K562 (cell line): ENCODE data around the gene ANKRD10. TPM values are rescaled to one million over a fixed set of nuclear protein-coding genes. Genes with fewer than 3 reads are reported as not detected.
"Not testable (repeated sequence)": the region's sequence is repeated elsewhere in the genome, so short reads cannot be mapped to it uniquely, and the experiment has no call there.

ENCODE experiments used
- ATAC-seq: fragments of 200-7000 bp; cut with Tn5 transposase; 3 replicates; pipeline ENCODE4 v1.9.1; 2020; ENCODE audit warnings: moderate library complexity
- BruUV-seq: library from RNA; stranded (reverse); fragments of 400-500 nt; replicated peaks from 2 replicates; lab custom pipeline; 2021; lab: Mats Ljungman, UMichigan
- CTCF ChIA-PET: fragments of 300-600 bp; formaldehyde crosslinking; extraction: SDS; loops from one replicate; lab custom pipeline; 2021; ENCODE audit warnings: low intra/inter-chr PET ratio; lab: Yijun Ruan, JAX
- POLR2A ChIA-PET: fragments of 300-600, 350-650 bp; sonication (Branson Sonifier 250); formaldehyde crosslinking; extraction: SDS; loops from one replicate; lab custom pipeline; 2021; ENCODE audit warnings: antibody characterized with exemption, inconsistent platforms; lab: Yijun Ruan, JAX
- DNase-seq, 4 experiments: peaks; one replicate each; pipeline versions ENCODE4 v3.0.0 to v3.0.0-alpha.2; 2011 to 2018; ENCODE audit warnings: low spot score in 3 of 4, mixed read lengths in 3 of 4; ENCODE audit errors: extremely low read depth in 1 of 4
- FAIRE-seq: peaks from 2 replicates; lab custom pipeline; 2011; peaks lifted over from hg19 to GRCh38; lab: Jason Lieb, UNC
- H2AFZ ChIP-seq: 2 replicates; pipeline ENCODE4 v1.6.0; 2011; ENCODE audit warnings: low read depth, low read length, control low read depth, inconsistent platforms
- H3K27ac ChIP-seq: fragments of 200-600 bp; 3 replicates; pipeline ENCODE4 v1.8.0; 2011; ENCODE audit warnings: low read depth, mild to moderate bottlenecking, control low read depth, inconsistent platforms, low read length, moderate library complexity, mixed read lengths; ENCODE audit errors: extremely low read depth
- H3K27me3 ChIP-seq, 2 experiments: fragments of 300-600 bp in 1 of 2; 2 replicates in 1 of 2; 3 replicates in 1 of 2; pipeline versions ENCODE4 v1.6.0 to v1.8.0; 2011; ENCODE audit warnings: inconsistent platforms in 2 of 2, low read length in 2 of 2, mild to moderate bottlenecking in 1 of 2, mixed read lengths in 1 of 2, moderate library complexity in 1 of 2; ENCODE audit not compliant: control insufficient read depth in 2 of 2, insufficient read depth in 2 of 2
- H3K36me3 ChIP-seq: fragments of 300-600 bp; 3 replicates; pipeline ENCODE4 v1.8.0; 2011; ENCODE audit warnings: mild to moderate bottlenecking, low read length, inconsistent platforms; ENCODE audit not compliant: control insufficient read depth, insufficient read depth
- H3K4me1 ChIP-seq, 2 experiments: fragments of 200-600 bp in 1 of 2; replicated peaks in 1 of 2; 2 replicates in 1 of 2; 3 replicates in 1 of 2; pipeline versions ENCODE4 v1.5.1 to v1.8.0; 2011; ENCODE audit warnings: inconsistent platforms in 2 of 2, low read length in 2 of 2, mild to moderate bottlenecking in 1 of 2, mixed read lengths in 1 of 2, moderate library complexity in 1 of 2; ENCODE audit not compliant: control insufficient read depth in 2 of 2, insufficient read depth in 2 of 2
- H3K4me2 ChIP-seq: 2 replicates; pipeline ENCODE4 v1.6.1; 2011; ENCODE audit warnings: low read length, control low read depth, inconsistent platforms, mixed read lengths; ENCODE audit not compliant: insufficient read depth
- H3K4me3 ChIP-seq: fragments of 200-600 bp; sonication (generic), shearing (Covaris generic); 2 replicates; pipeline ENCODE4 v1.5.1; 2016; ENCODE audit warnings: control low read depth, inconsistent platforms
- H3K79me2 ChIP-seq: fragments of 200-600 bp; 3 replicates; pipeline ENCODE4 v1.8.0; 2011; ENCODE audit warnings: low read length, inconsistent platforms; ENCODE audit not compliant: control insufficient read depth, insufficient read depth
- H3K9ac ChIP-seq, 2 experiments: 2 replicates each; pipeline versions ENCODE4 v1.6.0 to v1.6.1; 2011; ENCODE audit warnings: low read depth in 2 of 2, low read length in 2 of 2, control low read depth in 1 of 2, inconsistent platforms in 1 of 2, mild to moderate bottlenecking in 1 of 2, mixed read lengths in 1 of 2; ENCODE audit not compliant: insufficient read depth in 1 of 2
- H3K9me1 ChIP-seq: one replicate; pipeline ENCODE4 v1.6.0; 2011; ENCODE audit warnings: inconsistent platforms, mild to moderate bottlenecking, low read length, moderate library complexity; ENCODE audit not compliant: control insufficient read depth, insufficient read depth
- H3K9me3 ChIP-seq: replicated peaks from 2 replicates; pipeline ENCODE4 v1.5.1; 2011; ENCODE audit warnings: low read depth, low read length, inconsistent platforms; ENCODE audit not compliant: control insufficient read depth, insufficient read depth
- H4K20me1 ChIP-seq: replicated peaks from 2 replicates; pipeline ENCODE4 v1.6.1; 2011; ENCODE audit warnings: low read length, inconsistent platforms, mixed read lengths; ENCODE audit not compliant: control insufficient read depth, insufficient read depth
- FOS ChIP-seq: IDR thresholded peaks from 3 replicates; pipeline ENCODE4 v1.6.1; 2011; ENCODE audit not compliant: insufficient read length; ENCODE audit errors: extremely low read depth
- FOXK2 ChIP-seq, 2 experiments: fragments of 450-650 bp; IDR thresholded peaks in 1 of 2; conservative IDR thresholded peaks in 1 of 2; 2 replicates each; pipeline ENCODE4 v1.6.1; 2016; ENCODE audit warnings: low read depth in 2 of 2, mild to moderate bottlenecking in 1 of 2
- JUND ChIP-seq, 2 experiments: IDR thresholded peaks; 2 replicates in 1 of 2; 3 replicates in 1 of 2; pipeline ENCODE4 v1.6.1; 2011; ENCODE audit warnings: borderline replicate concordance in 2 of 2, low read depth in 2 of 2, low read length in 2 of 2, improper control_type of control experiment in 1 of 2, missing biosample characterization in 1 of 2, missing genetic modification characterization in 1 of 2, missing genetic modification reagents in 1 of 2
- RBFOX2 ChIP-seq: fragments of 200-400 bp; formaldehyde crosslinking; IDR thresholded peaks from 2 replicates; pipeline ENCODE4 v1.6.1; 2017; ENCODE audit warnings: low read depth, mild to moderate bottlenecking, low read length, moderate library complexity
- RCOR1 ChIP-seq, 2 experiments: IDR thresholded peaks; 2 replicates each; pipeline ENCODE4 v1.6.1; 2012; ENCODE audit warnings: low read depth in 2 of 2, low read length in 2 of 2, borderline replicate concordance in 1 of 2, improper control_type of control experiment in 1 of 2
- SMAD4 ChIP-seq: fragments of 250-450 bp; sonication (Bioruptor Pico); conservative IDR thresholded peaks from 2 replicates; pipeline ENCODE4 v1.8.0; 2021; ENCODE audit warnings: inconsistent platforms, mild to moderate bottlenecking, moderate library complexity
- ZNF584 ChIP-seq: fragments of 200-800 bp; sonication (Bioruptor generic); IDR thresholded peaks from 2 replicates; pipeline ENCODE4 v1.6.1; 2016; ENCODE audit warnings: low read depth, mild to moderate bottlenecking, missing genetic modification characterization, missing compliant biosample characterization
- WGBS: fragments of 100-300 bp; shearing (Covaris generic); methylation state at CpG from one replicate; pipeline ENCODE4 v1.1.6; 2016; ENCODE audit warnings: low coverage, mixed read lengths; ENCODE audit not compliant: insufficient coverage; ENCODE audit errors: missing lambda C conversion rate; 5-methylcytosine and 5-hydroxymethylcytosine counted together
- in situ Hi-C: fragments of 300-500 bp; cut with MboI; formaldehyde crosslinking; loops from 4 replicates; pipeline ENCODE4 v1.15.0; 2018; ENCODE audit warnings: inconsistent platforms, mixed read lengths
- intact Hi-C: fragments of 100-400 bp; cut with micrococcal nuclease; formaldehyde crosslinking; loops from 2 replicates; pipeline ENCODE4 v1.14.2; 2022
- polyA plus RNA-seq, 8 experiments: library from polyadenylated mRNA; depleted of rRNA in 4 of 8; stranded (reverse) in 5 of 8; unstranded in 3 of 8; fragments of >200 nt; fragmentation: Nextera tagmentation in 2 of 8; fragmentation: Illumina TruSeq in 1 of 8; extraction: Ambion mirVana in 2 of 8; extraction: Trizol in 1 of 8; gene quantifications; 2 replicates each; pipeline versions ENCODE4 v1.2.1 to v1.2.3, GENCODE V29; 2011 to 2014; ENCODE audit warnings: inconsistent platforms in 1 of 8, missing spikeins in 1 of 8
- total RNA-seq, 7 experiments: library from RNA; depleted of rRNA in 6 of 7; stranded (reverse); fragments of >200 nt in 6 of 7; fragmentation: Illumina TruSeq in 2 of 7; extraction: Trizol in 2 of 7; gene quantifications; 2 replicates each; pipeline versions ENCODE4 v1.2.1 to v1.2.3, GENCODE V29; 2011 to 2021; ENCODE audit warnings: low replicate concordance in 1 of 7
- TF ChIP-seq, protein P1 (sequence below): sonication (generic); formaldehyde crosslinking; IDR thresholded peaks from 2 replicates; pipeline ENCODE4 v1.8.0; 2022; ENCODE audit warnings: missing genetic modification reagents, mild to moderate bottlenecking, moderate library complexity, borderline replicate concordance
- TF ChIP-seq, protein P2 (sequence below): IDR thresholded peaks from 2 replicates; pipeline ENCODE4 v1.6.1; 2014; ENCODE audit warnings: antibody characterized with exemption

Gene ANKRD10
- total and polyA plus RNA-seq, 9 of the 15 experiments (the other 6 are each of a cell fraction or from before 2014, with no cell fraction given): 21.7 to 183 (median 45.0) TPM

DNA sequence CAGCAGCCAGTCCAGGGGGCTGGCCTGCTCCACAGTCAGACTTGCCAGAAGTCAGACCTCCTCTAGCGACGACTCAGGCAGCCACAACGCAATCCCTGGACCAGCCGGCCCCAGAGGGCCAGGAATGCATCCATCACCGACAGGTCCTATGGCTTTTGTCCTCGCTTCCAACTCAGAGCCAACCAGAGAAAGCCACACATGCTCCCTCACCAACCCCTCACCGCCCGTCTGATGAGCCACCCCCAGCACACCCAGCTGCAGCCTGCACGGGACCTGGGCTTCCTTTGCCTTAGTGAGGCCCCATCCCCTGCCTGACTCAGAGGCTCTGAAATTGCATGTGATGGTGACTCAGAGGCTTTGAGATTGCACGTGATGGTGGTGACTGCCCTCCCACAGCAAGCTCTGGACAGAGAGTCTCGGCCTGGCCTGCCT is 40.2 kb upstream of the ANKRD10 start:
- DNase-seq (peak; percentile 21 to 78 (median 30)), FAIRE-seq (peak; percentile 94), ATAC-seq (peak; percentile 93)
- POLR2A ChIA-PET, intact Hi-C loops, H3K36me3 ChIP-seq, H3K79me2 ChIP-seq, H3K27me3 ChIP-seq, BruUV-seq, H3K9me1 ChIP-seq, H4K20me1 ChIP-seq, CTCF ChIA-PET, H3K9me3 ChIP-seq: not testable (repeated sequence)
- Histone ChIP-seq H2AFZ (peak overlapping the region; percentile 70), H3K4me3 (peak overlapping the region; percentile 8; the same call in 1 of the 2 replicates), H3K4me2 (peak overlapping the region; percentile 50), H3K4me1 (peaks cover 3 to 19% of the 10 kb centered on the region in 2 experiments; a peak in 4 of 5 replicates), H3K9ac (peak overlapping the region; percentile 45 to 60; a peak in 1 of 4 replicates), H3K27ac (peak overlapping the region; percentile 76; the same call in 2 of the 3 replicates)
- 0% methylated on average over 5 of the region's 11 CpGs for WGBS
- in situ Hi-C loops: loop anchor here (10.0 kb wide), 1 partner anchor 1440 kb away; no protein-coding TSS in a partner anchor
- TF ChIP-seq, protein P1, sequence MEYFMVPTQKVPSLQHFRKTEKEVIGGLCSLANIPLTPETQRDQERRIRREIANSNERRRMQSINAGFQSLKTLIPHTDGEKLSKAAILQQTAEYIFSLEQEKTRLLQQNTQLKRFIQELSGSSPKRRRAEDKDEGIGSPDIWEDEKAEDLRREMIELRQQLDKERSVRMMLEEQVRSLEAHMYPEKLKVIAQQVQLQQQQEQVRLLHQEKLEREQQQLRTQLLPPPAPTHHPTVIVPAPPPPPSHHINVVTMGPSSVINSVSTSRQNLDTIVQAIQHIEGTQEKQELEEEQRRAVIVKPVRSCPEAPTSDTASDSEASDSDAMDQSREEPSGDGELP (CRISPR knock-in tag): peak; percentile 88
- peak; percentile 91 for TF ChIP-seq JUND (IDR thresholded peaks at IDR 0.05; ENCODE audit: borderline replicate concordance, low read depth, low read length)
- TF ChIP-seq JUND (tag; IDR thresholded peaks at IDR 0.05; ENCODE audit: borderline replicate concordance, low read depth, low read length): peak; percentile 91; the same call in 2 of the 3 replicates
- 0 out of 2 replicates have a peak, but pooled peaks have one; percentile 35 for TF ChIP-seq ZNF584 (CRISPR knock-in tag)
- TF ChIP-seq RCOR1 (IDR thresholded peaks at IDR 0.05; ENCODE audit: borderline replicate concordance in 1 of 2, low read depth in 2 of 2, low read length in 2 of 2): peak in 1 of 2 experiments; percentile 29; a peak in 1 of 4 replicates
- TF ChIP-seq RBFOX2: peak; percentile 64; the same call in 1 of the 2 replicates
- 0 out of 4 replicates have a peak, but pooled peaks of 1 of the 2 experiments have one; percentile 29 for TF ChIP-seq FOXK2 (conservative IDR thresholded peaks at IDR 0.05 in 1 of 2, IDR thresholded peaks at IDR 0.05 in 1 of 2; ENCODE audit: low read depth in 2 of 2)
- peak; percentile 57; the same call in 1 of the 2 replicates for TF ChIP-seq SMAD4
- peak; percentile 3 for TF ChIP-seq FOS
- TF ChIP-seq, protein P2, sequence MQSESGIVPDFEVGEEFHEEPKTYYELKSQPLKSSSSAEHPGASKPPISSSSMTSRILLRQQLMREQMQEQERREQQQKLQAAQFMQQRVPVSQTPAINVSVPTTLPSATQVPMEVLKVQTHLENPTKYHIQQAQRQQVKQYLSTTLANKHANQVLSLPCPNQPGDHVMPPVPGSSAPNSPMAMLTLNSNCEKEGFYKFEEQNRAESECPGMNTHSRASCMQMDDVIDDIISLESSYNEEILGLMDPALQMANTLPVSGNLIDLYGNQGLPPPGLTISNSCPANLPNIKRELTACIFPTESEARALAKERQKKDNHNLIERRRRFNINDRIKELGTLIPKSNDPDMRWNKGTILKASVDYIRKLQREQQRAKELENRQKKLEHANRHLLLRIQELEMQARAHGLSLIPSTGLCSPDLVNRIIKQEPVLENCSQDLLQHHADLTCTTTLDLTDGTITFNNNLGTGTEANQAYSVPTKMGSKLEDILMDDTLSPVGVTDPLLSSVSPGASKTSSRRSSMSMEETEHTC: peak; percentile 94
